Tibial nerve (tissue), 3 donors: ENCODE results near the gene PLEKHA3.

Experiments used
- CTCF ChIP-seq, 5 experiments: fragments of 200-600 bp in 3 of 5; fragments of 450-650 bp in 2 of 5; sonication (generic) in 3 of 5; IDR thresholded peaks; one replicate each; pipeline ENCODE4 v1.5.1; 2016 to 2019; ENCODE audit warnings: antibody characterized with exemption in 5 of 5, mild to moderate bottlenecking in 3 of 5, moderate library complexity in 2 of 5
- POLR2A ChIP-seq, 2 donors: fragments of 450-650 bp; IDR thresholded peaks; one replicate each; pipeline ENCODE4 v1.6.1; 2017; ENCODE audit warnings: antibody characterized with exemption in 2 of 2, mild to moderate bottlenecking in 2 of 2, moderate library complexity in 2 of 2

- TF ChIP-seq CTCF (IDR thresholded peaks at IDR 0.05) = no peak
- no peak for TF ChIP-seq POLR2A (IDR thresholded peaks at IDR 0.05)
Observed at GRCh38 chr2:178478130-178478438, 2.2 kb upstream of the PLEKHA3 start.
